Subcutaneous adipose tissue (tissue), 4 donors: Measurements from ENCODE around the gene THBS2. TPM values are rescaled to one million over a fixed set of nuclear protein-coding genes. Genes with fewer than 3 reads are reported as not detected.

Experiments
- CTCF ChIP-seq: fragments of 450-650 bp; IDR thresholded peaks from one replicate; pipeline ENCODE4 v1.5.1; 2016; ENCODE audit warnings: low read depth, mild to moderate bottlenecking, control low read depth, antibody characterized with exemption, moderate library complexity
- total RNA-seq, 4 donors: library from RNA; depleted of rRNA; stranded (reverse); fragments of >200 nt; gene quantifications; one replicate each; pipeline ENCODE4 v1.1.0, GENCODE V29; 2016

The THBS2 gene
- total RNA-seq, 4 donors from 2014 or later: 43.5 to 97.0 (median 89.0) TPM

- no peak for TF ChIP-seq CTCF
Observed at GRCh38 chr6:169271877-169272216, 18.2 kb upstream of the THBS2 start.

GRCh38 chr6:169271158-169271876, 17.7 kb upstream of the THBS2 start:
- TF ChIP-seq CTCF: no peak

- no peak for TF ChIP-seq CTCF
Observed at GRCh38 chr6:169269180-169270076, 15.8 kb upstream of the THBS2 start.

GRCh38 chr6:169268276-169268675, 14.6 kb upstream of the THBS2 start:
- no peak for TF ChIP-seq CTCF

- no peak for TF ChIP-seq CTCF
Observed at GRCh38 chr6:169266746-169267591, 13.3 kb upstream of the THBS2 start.

GRCh38 chr6:169266261-169266660, 12.6 kb upstream of the THBS2 start:
- TF ChIP-seq CTCF: no peak
